Hepatocyte (in vitro differentiated cells): ENCODE results near the gene PTPRD.

ENCODE experiments used
- CTCF ChIP-seq: fragments of 200-600 bp; sonication (generic); IDR thresholded peaks from 2 replicates; pipeline ENCODE4 v1.5.1; 2016; ENCODE audit warnings: antibody characterized with exemption, mild to moderate bottlenecking; ENCODE audit not compliant: poor library complexity
- EZH2 ChIP-seq: fragments of 200-600 bp; sonication (generic); IDR thresholded peaks from 2 replicates; pipeline ENCODE4 v1.6.1; 2016; ENCODE audit warnings: antibody characterized with exemption, mild to moderate bottlenecking, borderline replicate concordance
- EZH2phosphoT487 ChIP-seq: fragments of 200-600 bp; sonication (generic); IDR thresholded peaks from one replicate; pipeline ENCODE4 v1.6.1; 2018; ENCODE audit warnings: antibody characterized with exemption, mild to moderate bottlenecking, low read depth, moderate library complexity; ENCODE audit not compliant: unreplicated experiment, severe bottlenecking

GRCh38 chr9:8845376-8845775, 1767.4 kb downstream of the PTPRD start:
- TF ChIP-seq CTCF (no peak), EZH2phosphoT487 (no peak), EZH2 (no peak)
